Panc1 (cell line): Measurements from ENCODE around the gene EBLN1. TPM values are rescaled to one million over a fixed set of nuclear protein-coding genes. Genes with fewer than 3 reads are reported as not detected.

Experiments
- ATAC-seq: fragments of 200-7000 bp; cut with Tn5 transposase; 2 replicates; pipeline ENCODE4 v1.9.1; 2020; ENCODE audit warnings: mild to moderate bottlenecking, moderate library complexity
- BruUV-seq: library from RNA; stranded (reverse); fragments of 400-500 nt; replicated peaks from 2 replicates; lab custom pipeline; 2021; lab: Mats Ljungman, UMichigan
- CTCF ChIA-PET: fragments of 300-600 bp; sonication (Branson Sonifier 250); formaldehyde crosslinking; loops from one replicate; lab custom pipeline; 2022; ENCODE audit warnings: antibody characterized with exemption; lab: Charles Lee
- POLR2A ChIA-PET: fragments of 300-600 bp; sonication (Branson Sonifier 250); formaldehyde crosslinking; loops from one replicate; lab custom pipeline; 2022; ENCODE audit warnings: antibody characterized with exemption; lab: Charles Lee
- DNase-seq: peaks from one replicate; pipeline ENCODE4 v3.0.0-alpha.2; 2010; ENCODE audit warnings: low read depth, low spot score
- H3K27ac ChIP-seq: 2 replicates; pipeline ENCODE4 v1.5.1; 2011; ENCODE audit warnings: mild to moderate bottlenecking, low read length, inconsistent platforms
- H3K27me3 ChIP-seq: fragments of 200-500 bp; sonication (Bioruptor generic); 2 replicates; pipeline ENCODE4 v1.6.0; 2014; ENCODE audit warnings: low read length, inconsistent platforms; ENCODE audit not compliant: control insufficient read depth, insufficient read depth
- H3K36me3 ChIP-seq: fragments of 200-500 bp; sonication (Bioruptor generic); 2 replicates; pipeline ENCODE4 v1.5.1; 2014; ENCODE audit warnings: inconsistent platforms, mild to moderate bottlenecking, low read length, moderate library complexity; ENCODE audit not compliant: control insufficient read depth, insufficient read depth
- H3K4me1 ChIP-seq: 2 replicates; pipeline ENCODE4 v1.5.1; 2011; ENCODE audit warnings: inconsistent platforms, mild to moderate bottlenecking, low read length, moderate library complexity; ENCODE audit not compliant: control insufficient read depth, insufficient read depth
- H3K4me3 ChIP-seq, 2 experiments: 2 replicates each; pipeline ENCODE4 v1.5.1; 2011 to 2012; ENCODE audit warnings: low read depth in 2 of 2, low read length in 2 of 2, mild to moderate bottlenecking in 2 of 2, inconsistent platforms in 1 of 2, moderate library complexity in 1 of 2
- H3K9me3 ChIP-seq: fragments of 200-500 bp; sonication (Bioruptor generic); 2 replicates; pipeline ENCODE4 v1.5.1; 2014; ENCODE audit warnings: low read depth, mild to moderate bottlenecking, inconsistent platforms, low read length, moderate library complexity; ENCODE audit not compliant: control insufficient read depth, insufficient read depth
- POLR2AphosphoS5 ChIP-seq: IDR thresholded peaks from 2 replicates; pipeline ENCODE4 v1.6.1; 2012; ENCODE audit warnings: mild to moderate bottlenecking, low read depth, low read length, moderate library complexity
- SIN3A ChIP-seq: IDR thresholded peaks from 2 replicates; pipeline ENCODE4 v1.6.1; 2012; ENCODE audit warnings: low read depth, mild to moderate bottlenecking, low read length, moderate library complexity, borderline replicate concordance; ENCODE audit not compliant: insufficient read depth
- TCF7L2 ChIP-seq: IDR thresholded peaks from 2 replicates; pipeline ENCODE4 v1.6.1; 2011; ENCODE audit warnings: mild to moderate bottlenecking, low read depth, low read length, inconsistent platforms
- in situ Hi-C: cut with HindIII; loops from 2 replicates; pipeline ENCODE4 v1.10.0; 2016; ENCODE audit warnings: low sequenced_read_pairs, low pct_unique_long_range_greater_than_20kb
- intact Hi-C: fragments of 100-400 bp; cut with micrococcal nuclease; formaldehyde crosslinking; loops from one replicate; pipeline ENCODE4 v1.10.0; 2022; ENCODE audit not compliant: unreplicated experiment
- total RNA-seq: library from RNA; stranded (reverse); gene quantifications from one replicate; pipeline ENCODE4 v1.2.1, GENCODE V29; 2021; ENCODE audit not compliant: unreplicated experiment
- TF ChIP-seq, protein P1 (sequence below): fragments of 450-650 bp; IDR thresholded peaks from 2 replicates; pipeline ENCODE4 v1.5.1; 2017; ENCODE audit warnings: mild to moderate bottlenecking
- TF ChIP-seq, protein P2 (sequence below), 2 experiments: IDR thresholded peaks; 2 replicates each; pipeline ENCODE4 v1.6.1; 2011 to 2012; ENCODE audit warnings: low read depth in 2 of 2, control low read depth in 1 of 2, low read length in 1 of 2, mild to moderate bottlenecking in 1 of 2, moderate library complexity in 1 of 2; ENCODE audit not compliant: insufficient read depth in 1 of 2

The EBLN1 gene
- total RNA-seq, 1 experiment from 2014 or later = not detected

DNA sequence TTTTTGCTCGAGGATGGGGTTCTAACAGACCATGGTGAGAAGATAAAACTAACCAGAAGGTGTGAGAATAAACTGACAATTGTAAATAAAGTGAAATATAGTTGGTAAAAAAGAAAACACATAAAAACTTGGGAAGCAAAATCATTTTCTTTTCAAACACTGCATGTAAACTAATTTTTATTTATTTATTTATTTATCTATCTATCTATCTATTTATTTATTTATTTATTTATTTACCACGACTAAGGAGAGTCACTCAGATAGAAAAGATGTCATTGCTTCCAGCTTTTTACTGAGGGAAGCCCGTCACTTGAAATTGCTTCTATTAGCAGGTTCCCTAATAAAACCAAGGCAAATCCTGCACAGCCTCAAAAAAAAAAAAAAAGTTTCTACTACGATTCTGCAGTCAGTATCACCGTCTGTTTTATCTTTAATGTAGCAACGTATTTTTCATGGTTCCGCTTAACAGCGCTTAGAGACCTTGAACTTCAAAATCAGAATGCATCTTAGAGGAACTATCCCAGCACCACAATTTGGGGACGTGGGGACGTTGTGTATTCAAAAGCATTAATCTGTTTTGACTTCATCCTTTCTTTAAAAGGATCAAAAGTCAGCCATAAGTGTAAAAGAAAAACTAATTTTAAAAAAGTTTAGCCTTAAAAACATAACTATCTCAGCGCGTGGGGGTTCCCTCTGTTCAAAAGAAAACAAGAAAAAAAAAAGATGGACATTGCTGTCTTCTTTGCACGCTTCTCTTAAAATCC lies 33.3 kb upstream of the EBLN1 start:
- no peaks in the 10 kb centered on the region for H3K27me3 ChIP-seq
- H3K9me3 ChIP-seq = no peaks in the 10 kb centered on the region
- in situ Hi-C loops = no loop called here
- ChIA-PET POLR2A (no interaction called here), CTCF (no interaction called here)
- BruUV-seq = no TSS peak
- H3K27ac ChIP-seq = peak overlapping the region; percentile 82; the same call in 1 of the 2 replicates
- no peaks in the 10 kb centered on the region for H3K36me3 ChIP-seq
- intact Hi-C loops = no loop called here
- peak overlapping the region; percentile 60 to 70 for H3K4me3 ChIP-seq
- no peak for ATAC-seq
- no peak for TF ChIP-seq TCF7L2
- TF ChIP-seq, protein P1, sequence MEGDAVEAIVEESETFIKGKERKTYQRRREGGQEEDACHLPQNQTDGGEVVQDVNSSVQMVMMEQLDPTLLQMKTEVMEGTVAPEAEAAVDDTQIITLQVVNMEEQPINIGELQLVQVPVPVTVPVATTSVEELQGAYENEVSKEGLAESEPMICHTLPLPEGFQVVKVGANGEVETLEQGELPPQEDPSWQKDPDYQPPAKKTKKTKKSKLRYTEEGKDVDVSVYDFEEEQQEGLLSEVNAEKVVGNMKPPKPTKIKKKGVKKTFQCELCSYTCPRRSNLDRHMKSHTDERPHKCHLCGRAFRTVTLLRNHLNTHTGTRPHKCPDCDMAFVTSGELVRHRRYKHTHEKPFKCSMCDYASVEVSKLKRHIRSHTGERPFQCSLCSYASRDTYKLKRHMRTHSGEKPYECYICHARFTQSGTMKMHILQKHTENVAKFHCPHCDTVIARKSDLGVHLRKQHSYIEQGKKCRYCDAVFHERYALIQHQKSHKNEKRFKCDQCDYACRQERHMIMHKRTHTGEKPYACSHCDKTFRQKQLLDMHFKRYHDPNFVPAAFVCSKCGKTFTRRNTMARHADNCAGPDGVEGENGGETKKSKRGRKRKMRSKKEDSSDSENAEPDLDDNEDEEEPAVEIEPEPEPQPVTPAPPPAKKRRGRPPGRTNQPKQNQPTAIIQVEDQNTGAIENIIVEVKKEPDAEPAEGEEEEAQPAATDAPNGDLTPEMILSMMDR = no peak
- TF ChIP-seq, protein P2, sequence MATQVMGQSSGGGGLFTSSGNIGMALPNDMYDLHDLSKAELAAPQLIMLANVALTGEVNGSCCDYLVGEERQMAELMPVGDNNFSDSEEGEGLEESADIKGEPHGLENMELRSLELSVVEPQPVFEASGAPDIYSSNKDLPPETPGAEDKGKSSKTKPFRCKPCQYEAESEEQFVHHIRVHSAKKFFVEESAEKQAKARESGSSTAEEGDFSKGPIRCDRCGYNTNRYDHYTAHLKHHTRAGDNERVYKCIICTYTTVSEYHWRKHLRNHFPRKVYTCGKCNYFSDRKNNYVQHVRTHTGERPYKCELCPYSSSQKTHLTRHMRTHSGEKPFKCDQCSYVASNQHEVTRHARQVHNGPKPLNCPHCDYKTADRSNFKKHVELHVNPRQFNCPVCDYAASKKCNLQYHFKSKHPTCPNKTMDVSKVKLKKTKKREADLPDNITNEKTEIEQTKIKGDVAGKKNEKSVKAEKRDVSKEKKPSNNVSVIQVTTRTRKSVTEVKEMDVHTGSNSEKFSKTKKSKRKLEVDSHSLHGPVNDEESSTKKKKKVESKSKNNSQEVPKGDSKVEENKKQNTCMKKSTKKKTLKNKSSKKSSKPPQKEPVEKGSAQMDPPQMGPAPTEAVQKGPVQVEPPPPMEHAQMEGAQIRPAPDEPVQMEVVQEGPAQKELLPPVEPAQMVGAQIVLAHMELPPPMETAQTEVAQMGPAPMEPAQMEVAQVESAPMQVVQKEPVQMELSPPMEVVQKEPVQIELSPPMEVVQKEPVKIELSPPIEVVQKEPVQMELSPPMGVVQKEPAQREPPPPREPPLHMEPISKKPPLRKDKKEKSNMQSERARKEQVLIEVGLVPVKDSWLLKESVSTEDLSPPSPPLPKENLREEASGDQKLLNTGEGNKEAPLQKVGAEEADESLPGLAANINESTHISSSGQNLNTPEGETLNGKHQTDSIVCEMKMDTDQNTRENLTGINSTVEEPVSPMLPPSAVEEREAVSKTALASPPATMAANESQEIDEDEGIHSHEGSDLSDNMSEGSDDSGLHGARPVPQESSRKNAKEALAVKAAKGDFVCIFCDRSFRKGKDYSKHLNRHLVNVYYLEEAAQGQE (IDR thresholded peaks at IDR 0.05; ENCODE audit: insufficient read depth in 1 of 2, low read depth in 2 of 2, low read length in 1 of 2) = no peak
- no peak for TF ChIP-seq SIN3A
- no peak for TF ChIP-seq POLR2AphosphoS5
- H3K4me1 ChIP-seq = peaks cover 6% of the 10 kb centered on the region
- DNase-seq = no peak

GRCh38 chr10:22247636-22248035 lies 29.8 kb upstream of the EBLN1 start:
- in situ Hi-C loops (no loop called here), intact Hi-C loops (no loop called here)
- BruUV-seq = no TSS peak

More at GRCh38 chr10:22247636-22248035, 29.8 kb upstream of the EBLN1 start:
- H3K4me1 ChIP-seq = peaks cover 6% of the 10 kb centered on the region
- no peak overlapping the region for H3K4me3 ChIP-seq
- H3K36me3 ChIP-seq = no peaks in the 10 kb centered on the region
- CTCF ChIA-PET = no interaction called here
- no peak for DNase-seq
- POLR2A ChIA-PET = no interaction called here
- H3K27me3 ChIP-seq = no peaks in the 10 kb centered on the region
- no peak for ATAC-seq
- H3K27ac ChIP-seq = no peak overlapping the region
- TF ChIP-seq TCF7L2 (no peak), SIN3A (no peak), POLR2AphosphoS5 (no peak)
- TF ChIP-seq, protein P1 = no peak
- TF ChIP-seq, protein P2 (IDR thresholded peaks at IDR 0.05; ENCODE audit: insufficient read depth in 1 of 2, low read depth in 2 of 2, low read length in 1 of 2) = no peak
- H3K9me3 ChIP-seq = no peaks in the 10 kb centered on the region
